ENCODE results near the gene RFX1. TPM values are rescaled to one million over a fixed set of nuclear protein-coding genes. Genes with fewer than 3 reads are reported as not detected.

The RFX1 gene
- total RNA-seq, 1 experiment from 2014 or later, result 20.4 TPM

DNA sequence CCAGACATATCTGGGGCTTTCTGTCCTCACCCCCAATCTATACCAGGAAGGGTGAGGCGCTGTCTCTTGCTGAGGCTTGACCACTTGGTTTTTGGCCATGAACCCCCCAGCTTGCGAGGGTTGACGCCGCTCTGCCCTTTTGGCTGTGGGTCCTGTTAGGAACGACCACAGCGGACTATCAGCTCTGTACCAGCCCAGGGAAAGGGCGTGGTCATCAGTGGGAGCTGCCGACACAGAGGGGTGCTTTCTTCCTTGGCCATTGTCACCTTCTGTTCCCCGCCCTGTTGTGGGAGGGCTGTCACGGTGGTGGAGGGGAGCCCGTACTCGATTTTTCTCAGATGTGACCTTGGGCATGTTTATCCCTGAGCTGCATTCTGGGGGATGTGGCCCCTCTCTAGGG, 48.1 kb downstream of the RFX1 start:
- peaks cover 28% of the 10 kb centered on the region for H3K36me3 Mint-ChIP-seq
- ChIA-PET POLR2A (no interaction called here), CTCF (no interaction called here)
- ATAC-seq (no peak), DNase-seq (ENCODE audit: low spot score) (no peak)
- no peak overlapping the region for H3K4me3 Mint-ChIP-seq
- H3K27ac Mint-ChIP-seq, result peak overlapping the region; percentile 45; the same call in 1 of the 2 replicates
- H3K9me3 Mint-ChIP-seq, result no peaks in the 10 kb centered on the region
- H3K27me3 Mint-ChIP-seq (ENCODE audit: low read depth), result no peaks in the 10 kb centered on the region
- H3K4me1 Mint-ChIP-seq, result peaks cover 14% of the 10 kb centered on the region
- no peak for TF ChIP-seq MXD4 (CRISPR knock-in tag; IDR thresholded peaks at IDR 0.05; ENCODE audit: borderline replicate concordance)
- TF ChIP-seq PRRX2 (CRISPR knock-in tag; IDR thresholded peaks at IDR 0.05), result no peak
- no peak for TF ChIP-seq NR3C1 (CRISPR knock-in tag; conservative IDR thresholded peaks at IDR 0.05; ENCODE audit: low read depth)
- no peak for TF ChIP-seq NR1H2 (CRISPR knock-in tag; IDR thresholded peaks at IDR 0.05)
- TF ChIP-seq ZNF416 (CRISPR knock-in tag; IDR thresholded peaks at IDR 0.05), result no peak
- TF ChIP-seq, protein P1, sequence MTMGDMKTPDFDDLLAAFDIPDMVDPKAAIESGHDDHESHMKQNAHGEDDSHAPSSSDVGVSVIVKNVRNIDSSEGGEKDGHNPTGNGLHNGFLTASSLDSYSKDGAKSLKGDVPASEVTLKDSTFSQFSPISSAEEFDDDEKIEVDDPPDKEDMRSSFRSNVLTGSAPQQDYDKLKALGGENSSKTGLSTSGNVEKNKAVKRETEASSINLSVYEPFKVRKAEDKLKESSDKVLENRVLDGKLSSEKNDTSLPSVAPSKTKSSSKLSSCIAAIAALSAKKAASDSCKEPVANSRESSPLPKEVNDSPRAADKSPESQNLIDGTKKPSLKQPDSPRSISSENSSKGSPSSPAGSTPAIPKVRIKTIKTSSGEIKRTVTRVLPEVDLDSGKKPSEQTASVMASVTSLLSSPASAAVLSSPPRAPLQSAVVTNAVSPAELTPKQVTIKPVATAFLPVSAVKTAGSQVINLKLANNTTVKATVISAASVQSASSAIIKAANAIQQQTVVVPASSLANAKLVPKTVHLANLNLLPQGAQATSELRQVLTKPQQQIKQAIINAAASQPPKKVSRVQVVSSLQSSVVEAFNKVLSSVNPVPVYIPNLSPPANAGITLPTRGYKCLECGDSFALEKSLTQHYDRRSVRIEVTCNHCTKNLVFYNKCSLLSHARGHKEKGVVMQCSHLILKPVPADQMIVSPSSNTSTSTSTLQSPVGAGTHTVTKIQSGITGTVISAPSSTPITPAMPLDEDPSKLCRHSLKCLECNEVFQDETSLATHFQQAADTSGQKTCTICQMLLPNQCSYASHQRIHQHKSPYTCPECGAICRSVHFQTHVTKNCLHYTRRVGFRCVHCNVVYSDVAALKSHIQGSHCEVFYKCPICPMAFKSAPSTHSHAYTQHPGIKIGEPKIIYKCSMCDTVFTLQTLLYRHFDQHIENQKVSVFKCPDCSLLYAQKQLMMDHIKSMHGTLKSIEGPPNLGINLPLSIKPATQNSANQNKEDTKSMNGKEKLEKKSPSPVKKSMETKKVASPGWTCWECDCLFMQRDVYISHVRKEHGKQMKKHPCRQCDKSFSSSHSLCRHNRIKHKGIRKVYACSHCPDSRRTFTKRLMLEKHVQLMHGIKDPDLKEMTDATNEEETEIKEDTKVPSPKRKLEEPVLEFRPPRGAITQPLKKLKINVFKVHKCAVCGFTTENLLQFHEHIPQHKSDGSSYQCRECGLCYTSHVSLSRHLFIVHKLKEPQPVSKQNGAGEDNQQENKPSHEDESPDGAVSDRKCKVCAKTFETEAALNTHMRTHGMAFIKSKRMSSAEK (CRISPR knock-in tag; IDR thresholded peaks at IDR 0.05; ENCODE audit: borderline replicate concordance), result no peak
- TF ChIP-seq, protein P2, sequence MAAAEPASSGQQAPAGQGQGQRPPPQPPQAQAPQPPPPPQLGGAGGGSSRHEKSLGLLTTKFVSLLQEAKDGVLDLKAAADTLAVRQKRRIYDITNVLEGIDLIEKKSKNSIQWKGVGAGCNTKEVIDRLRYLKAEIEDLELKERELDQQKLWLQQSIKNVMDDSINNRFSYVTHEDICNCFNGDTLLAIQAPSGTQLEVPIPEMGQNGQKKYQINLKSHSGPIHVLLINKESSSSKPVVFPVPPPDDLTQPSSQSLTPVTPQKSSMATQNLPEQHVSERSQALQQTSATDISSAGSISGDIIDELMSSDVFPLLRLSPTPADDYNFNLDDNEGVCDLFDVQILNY (CRISPR knock-in tag; IDR thresholded peaks at IDR 0.05), result no peak
- TF ChIP-seq JAZF1 (CRISPR knock-in tag; IDR thresholded peaks at IDR 0.05), result no peak
- TF ChIP-seq, protein P3, sequence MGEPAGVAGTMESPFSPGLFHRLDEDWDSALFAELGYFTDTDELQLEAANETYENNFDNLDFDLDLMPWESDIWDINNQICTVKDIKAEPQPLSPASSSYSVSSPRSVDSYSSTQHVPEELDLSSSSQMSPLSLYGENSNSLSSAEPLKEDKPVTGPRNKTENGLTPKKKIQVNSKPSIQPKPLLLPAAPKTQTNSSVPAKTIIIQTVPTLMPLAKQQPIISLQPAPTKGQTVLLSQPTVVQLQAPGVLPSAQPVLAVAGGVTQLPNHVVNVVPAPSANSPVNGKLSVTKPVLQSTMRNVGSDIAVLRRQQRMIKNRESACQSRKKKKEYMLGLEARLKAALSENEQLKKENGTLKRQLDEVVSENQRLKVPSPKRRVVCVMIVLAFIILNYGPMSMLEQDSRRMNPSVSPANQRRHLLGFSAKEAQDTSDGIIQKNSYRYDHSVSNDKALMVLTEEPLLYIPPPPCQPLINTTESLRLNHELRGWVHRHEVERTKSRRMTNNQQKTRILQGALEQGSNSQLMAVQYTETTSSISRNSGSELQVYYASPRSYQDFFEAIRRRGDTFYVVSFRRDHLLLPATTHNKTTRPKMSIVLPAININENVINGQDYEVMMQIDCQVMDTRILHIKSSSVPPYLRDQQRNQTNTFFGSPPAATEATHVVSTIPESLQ (CRISPR knock-in tag; IDR thresholded peaks at IDR 0.05), result no peak
- TF ChIP-seq, protein P4, sequence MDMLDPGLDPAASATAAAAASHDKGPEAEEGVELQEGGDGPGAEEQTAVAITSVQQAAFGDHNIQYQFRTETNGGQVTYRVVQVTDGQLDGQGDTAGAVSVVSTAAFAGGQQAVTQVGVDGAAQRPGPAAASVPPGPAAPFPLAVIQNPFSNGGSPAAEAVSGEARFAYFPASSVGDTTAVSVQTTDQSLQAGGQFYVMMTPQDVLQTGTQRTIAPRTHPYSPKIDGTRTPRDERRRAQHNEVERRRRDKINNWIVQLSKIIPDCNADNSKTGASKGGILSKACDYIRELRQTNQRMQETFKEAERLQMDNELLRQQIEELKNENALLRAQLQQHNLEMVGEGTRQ (CRISPR knock-in tag; IDR thresholded peaks at IDR 0.05), result no peak
- no peak for TF ChIP-seq SOX15 (CRISPR knock-in tag; IDR thresholded peaks at IDR 0.05)
- no peak for TF ChIP-seq NFATC4 (CRISPR knock-in tag; IDR thresholded peaks at IDR 0.05)

DNA sequence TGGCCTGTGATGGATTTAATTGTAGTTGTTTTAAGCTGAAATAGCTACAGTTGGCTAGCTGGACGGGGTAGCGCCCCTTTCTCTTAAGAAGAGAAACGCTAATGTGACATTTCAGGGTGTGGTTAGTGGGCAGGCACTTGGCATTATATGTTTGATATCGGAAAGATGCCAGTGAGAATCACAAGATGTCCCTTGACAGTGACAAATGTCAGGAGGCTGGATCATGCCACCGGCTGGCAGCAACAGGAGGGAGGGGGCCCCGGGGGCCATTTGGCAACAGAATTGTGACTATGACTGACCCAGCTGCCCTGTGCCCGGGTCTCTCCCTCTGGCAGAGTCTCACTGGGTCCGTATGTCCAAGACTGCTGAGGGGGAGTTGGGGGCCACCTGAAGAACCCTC, 49.1 kb downstream of the RFX1 start:
- peaks cover 28% of the 10 kb centered on the region for H3K36me3 Mint-ChIP-seq
- H3K4me1 Mint-ChIP-seq, result peaks cover 14% of the 10 kb centered on the region
- H3K27me3 Mint-ChIP-seq (ENCODE audit: low read depth), result no peaks in the 10 kb centered on the region
- DNase-seq (ENCODE audit: low spot score) (no peak), ATAC-seq (no peak)
- H3K27ac Mint-ChIP-seq, result no peak overlapping the region
- H3K4me3 Mint-ChIP-seq, result no peak overlapping the region
- ChIA-PET POLR2A (interaction anchor here (0.5 kb wide), 1 partner anchor 703 kb away, joined by 5 read pairs; no protein-coding TSS in a partner anchor), CTCF (interaction anchor here (1.8 kb wide), 1 partner anchor 86 kb away, joined by 4 read pairs; no protein-coding TSS in a partner anchor)
- H3K9me3 Mint-ChIP-seq, result no peaks in the 10 kb centered on the region
- TF ChIP-seq, protein P5, sequence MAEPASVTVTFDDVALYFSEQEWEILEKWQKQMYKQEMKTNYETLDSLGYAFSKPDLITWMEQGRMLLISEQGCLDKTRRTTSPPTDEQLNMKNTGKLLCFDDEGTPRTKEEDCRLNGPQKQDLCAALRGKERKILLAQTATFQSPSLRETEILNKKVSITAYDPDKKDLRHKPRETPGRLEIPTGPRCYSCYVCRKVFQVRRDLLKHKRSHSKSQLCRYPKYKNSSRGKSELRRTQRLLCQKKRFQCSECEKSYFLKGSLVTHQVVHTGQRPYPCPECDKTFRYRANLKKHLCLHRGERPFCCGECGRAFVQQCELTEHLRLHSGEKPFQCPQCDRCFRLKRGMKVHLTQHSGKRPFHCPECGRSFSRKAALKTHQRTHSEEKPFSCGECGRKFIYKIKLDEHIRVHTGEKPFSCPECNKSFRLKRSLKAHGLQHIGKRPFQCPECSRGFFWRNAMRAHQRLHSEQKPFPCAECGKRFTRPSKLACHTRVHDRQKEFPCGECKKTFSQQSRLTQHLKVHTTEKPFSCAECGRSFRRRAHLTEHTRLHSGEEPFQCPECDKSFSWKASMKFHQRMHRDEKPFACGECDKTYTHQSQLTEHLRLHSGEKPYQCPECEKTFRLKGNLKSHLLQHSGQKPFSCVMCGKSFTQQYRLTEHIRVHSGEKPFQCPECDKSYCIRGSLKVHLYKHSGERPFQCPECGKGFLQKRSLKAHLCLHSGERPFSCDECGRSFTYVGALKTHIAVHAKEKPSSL (CRISPR knock-in tag; conservative IDR thresholded peaks at IDR 0.05), result no peak
- TF ChIP-seq JUN (CRISPR knock-in tag; IDR thresholded peaks at IDR 0.05) (no peak), NR1H2 (CRISPR knock-in tag; IDR thresholded peaks at IDR 0.05) (no peak), ZNF671 (CRISPR knock-in tag; IDR thresholded peaks at IDR 0.05) (no peak), ZNF423 (CRISPR knock-in tag; IDR thresholded peaks at IDR 0.05) (no peak), ZNF263 (CRISPR knock-in tag; IDR thresholded peaks at IDR 0.05; ENCODE audit: low read depth) (no peak), ETV6 (CRISPR knock-in tag; IDR thresholded peaks at IDR 0.05) (no peak), CBFB (CRISPR knock-in tag; IDR thresholded peaks at IDR 0.05; ENCODE audit: low read depth) (no peak), RELA (CRISPR knock-in tag; IDR thresholded peaks at IDR 0.05; ENCODE audit: borderline replicate concordance) (no peak)
- TF ChIP-seq, protein P6, sequence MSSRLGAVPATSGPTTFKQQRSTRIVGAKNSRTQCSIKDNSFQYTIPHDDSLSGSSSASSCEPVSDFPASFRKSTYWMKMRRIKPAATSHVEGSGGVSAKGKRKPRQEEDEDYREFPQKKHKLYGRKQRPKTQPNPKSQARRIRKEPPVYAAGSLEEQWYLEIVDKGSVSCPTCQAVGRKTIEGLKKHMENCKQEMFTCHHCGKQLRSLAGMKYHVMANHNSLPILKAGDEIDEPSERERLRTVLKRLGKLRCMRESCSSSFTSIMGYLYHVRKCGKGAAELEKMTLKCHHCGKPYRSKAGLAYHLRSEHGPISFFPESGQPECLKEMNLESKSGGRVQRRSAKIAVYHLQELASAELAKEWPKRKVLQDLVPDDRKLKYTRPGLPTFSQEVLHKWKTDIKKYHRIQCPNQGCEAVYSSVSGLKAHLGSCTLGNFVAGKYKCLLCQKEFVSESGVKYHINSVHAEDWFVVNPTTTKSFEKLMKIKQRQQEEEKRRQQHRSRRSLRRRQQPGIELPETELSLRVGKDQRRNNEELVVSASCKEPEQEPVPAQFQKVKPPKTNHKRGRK (CRISPR knock-in tag; IDR thresholded peaks at IDR 0.05; ENCODE audit: borderline replicate concordance), result no peak
- TF ChIP-seq, protein P7, sequence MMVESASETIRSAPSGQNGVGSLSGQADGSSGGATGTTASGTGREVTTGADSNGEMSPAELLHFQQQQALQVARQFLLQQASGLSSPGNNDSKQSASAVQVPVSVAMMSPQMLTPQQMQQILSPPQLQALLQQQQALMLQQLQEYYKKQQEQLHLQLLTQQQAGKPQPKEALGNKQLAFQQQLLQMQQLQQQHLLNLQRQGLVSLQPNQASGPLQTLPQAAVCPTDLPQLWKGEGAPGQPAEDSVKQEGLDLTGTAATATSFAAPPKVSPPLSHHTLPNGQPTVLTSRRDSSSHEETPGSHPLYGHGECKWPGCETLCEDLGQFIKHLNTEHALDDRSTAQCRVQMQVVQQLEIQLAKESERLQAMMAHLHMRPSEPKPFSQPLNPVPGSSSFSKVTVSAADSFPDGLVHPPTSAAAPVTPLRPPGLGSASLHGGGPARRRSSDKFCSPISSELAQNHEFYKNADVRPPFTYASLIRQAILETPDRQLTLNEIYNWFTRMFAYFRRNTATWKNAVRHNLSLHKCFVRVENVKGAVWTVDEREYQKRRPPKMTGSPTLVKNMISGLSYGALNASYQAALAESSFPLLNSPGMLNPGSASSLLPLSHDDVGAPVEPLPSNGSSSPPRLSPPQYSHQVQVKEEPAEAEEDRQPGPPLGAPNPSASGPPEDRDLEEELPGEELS (CRISPR knock-in tag; IDR thresholded peaks at IDR 0.05), result no peak
